HEK293T (cell line): ENCODE results near the gene KYNU.
"Not testable (repeated sequence)": the region's sequence is repeated elsewhere in the genome, so short reads cannot be mapped to it uniquely, and the experiment has no call there.

Experiments
- CTCF ChIA-PET: fragments of 350-600 bp; formaldehyde crosslinking; extraction: SDS; loops from one replicate; lab custom pipeline; 2021; ENCODE audit warnings: antibody characterized with exemption, inconsistent platforms; lab: Yijun Ruan, JAX
- POLR2A ChIA-PET: fragments of 350-600 bp; formaldehyde crosslinking; extraction: SDS; loops from one replicate; lab custom pipeline; 2020; ENCODE audit warnings: antibody characterized with exemption, inconsistent platforms; lab: Yijun Ruan, JAX
- DNase-seq: peaks from one replicate; pipeline ENCODE4 v3.0.0; 2012; ENCODE audit warnings: mixed read lengths; ENCODE audit errors: extremely low spot score
- ARNT ChIP-seq: fragments of 450-650 bp; IDR thresholded peaks from 2 replicates; pipeline ENCODE4 v1.6.1; 2017; ENCODE audit warnings: mild to moderate bottlenecking
- BHLHE40 ChIP-seq: fragments of 450-650 bp; IDR thresholded peaks from 2 replicates; pipeline ENCODE4 v1.6.1; 2016; ENCODE audit warnings: mild to moderate bottlenecking, moderate library complexity, borderline replicate concordance
- CTBP1 ChIP-seq: fragments of 450-650 bp; IDR thresholded peaks from 2 replicates; pipeline ENCODE4 v1.6.1; 2016; ENCODE audit warnings: borderline replicate concordance
- ELF4 ChIP-seq: fragments of 450-650 bp; IDR thresholded peaks from 2 replicates; pipeline ENCODE4 v1.6.1; 2017; ENCODE audit warnings: antibody characterized with exemption
- FOXA1 ChIP-seq: fragments of 450-650 bp; IDR thresholded peaks from 2 replicates; pipeline ENCODE4 v1.6.1; 2016; ENCODE audit warnings: mild to moderate bottlenecking
- FOXK2 ChIP-seq: fragments of 450-650 bp; IDR thresholded peaks from 2 replicates; pipeline ENCODE4 v1.6.1; 2016; ENCODE audit warnings: mild to moderate bottlenecking
- FOXM1 ChIP-seq: fragments of 450-650 bp; IDR thresholded peaks from 2 replicates; pipeline ENCODE4 v1.6.1; 2017; ENCODE audit warnings: mild to moderate bottlenecking, borderline replicate concordance
- HDGF ChIP-seq: fragments of 450-650 bp; IDR thresholded peaks from 2 replicates; pipeline ENCODE4 v1.6.1; 2017; ENCODE audit warnings: antibody characterized with exemption, borderline replicate concordance
- L3MBTL2 ChIP-seq: fragments of 450-650 bp; conservative IDR thresholded peaks from 2 replicates; pipeline ENCODE4 v1.6.1; 2016; ENCODE audit warnings: mild to moderate bottlenecking
- LEF1 ChIP-seq: fragments of 450-650 bp; IDR thresholded peaks from 2 replicates; pipeline ENCODE4 v1.6.1; 2017; ENCODE audit warnings: mild to moderate bottlenecking, borderline replicate concordance
- NFRKB ChIP-seq: fragments of 450-650 bp; IDR thresholded peaks from 2 replicates; pipeline ENCODE4 v1.6.1; 2016; ENCODE audit warnings: mild to moderate bottlenecking, moderate library complexity
- PKNOX1 ChIP-seq: fragments of 450-650 bp; IDR thresholded peaks from 2 replicates; pipeline ENCODE4 v1.6.1; 2016
- SP1 ChIP-seq: fragments of 450-650 bp; IDR thresholded peaks from 2 replicates; pipeline ENCODE4 v1.6.1; 2017
- SUZ12 ChIP-seq: fragments of 450-650 bp; IDR thresholded peaks from 2 replicates; pipeline ENCODE4 v1.6.1; 2016; ENCODE audit warnings: mild to moderate bottlenecking
- TARDBP ChIP-seq: fragments of 450-650 bp; IDR thresholded peaks from 2 replicates; pipeline ENCODE4 v1.6.1; 2016
- ZNF384 ChIP-seq: fragments of 450-650 bp; IDR thresholded peaks from 2 replicates; pipeline ENCODE4 v1.6.1; 2016

KYNU gene

GRCh38 chr2:143081616-143082015, 204.2 kb downstream of the KYNU start:
- no peak for TF ChIP-seq BHLHE40
- TF ChIP-seq PKNOX1: no peak
- no peak for TF ChIP-seq SP1
- TF ChIP-seq TARDBP: no peak
- TF ChIP-seq NFRKB: no peak
- no peak for TF ChIP-seq ZNF384
- ChIA-PET POLR2A (no interaction called here), CTCF (interaction anchor here (0.7 kb wide), 1 partner anchor 9 kb away, joined by 9 read pairs; no protein-coding TSS in a partner anchor)
- DNase-seq: no peak

GRCh38 chr2:143083636-143084035, 206.2 kb downstream of the KYNU start:
- ChIA-PET CTCF (no interaction called here), POLR2A (no interaction called here)
- no peak for TF ChIP-seq ELF4
- TF ChIP-seq FOXK2: no peak
- TF ChIP-seq BHLHE40: no peak
- TF ChIP-seq FOXA1: no peak
- TF ChIP-seq LEF1: no peak
- TF ChIP-seq HDGF: no peak
- no peak for TF ChIP-seq TARDBP
- no peak for TF ChIP-seq FOXM1
- TF ChIP-seq CTBP1: no peak
- TF ChIP-seq ARNT: no peak
- no peak for TF ChIP-seq NFRKB
- no peak for TF ChIP-seq SUZ12
- no peak for DNase-seq

DNA sequence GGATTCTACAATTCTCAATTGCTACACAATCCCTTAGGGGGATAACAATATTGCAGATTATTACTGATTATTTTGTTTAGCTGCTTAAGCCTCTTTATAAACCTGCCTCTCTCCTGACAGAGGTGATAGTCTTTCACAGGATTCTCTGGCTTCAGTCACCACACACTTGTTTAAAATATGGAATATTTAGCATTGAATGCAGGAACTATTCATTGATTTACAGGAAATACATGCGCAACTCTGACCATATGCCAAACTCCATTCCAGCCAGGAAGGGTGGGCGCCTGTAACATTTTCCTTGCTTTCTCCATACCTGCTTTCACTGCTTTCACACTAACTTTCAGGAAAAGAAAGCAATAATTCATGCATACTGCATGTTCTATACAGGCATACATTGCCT, 207.0 kb downstream of the KYNU start:
- ChIA-PET POLR2A (no interaction called here), CTCF (no interaction called here)
- TF ChIP-seq FOXM1: no peak
- TF ChIP-seq SP1: no peak
- no peak for TF ChIP-seq TARDBP
- no peak for TF ChIP-seq FOXA1
- no peak for TF ChIP-seq HDGF
- TF ChIP-seq ARNT: no peak
- TF ChIP-seq FOXK2: no peak
- TF ChIP-seq CTBP1: no peak
- TF ChIP-seq NFRKB: no peak
- no peak for TF ChIP-seq BHLHE40
- no peak for TF ChIP-seq LEF1
- TF ChIP-seq SUZ12: no peak
- no peak for TF ChIP-seq ZNF384
- no peak for TF ChIP-seq ELF4
- TF ChIP-seq PKNOX1: no peak
- no peak for DNase-seq

DNA sequence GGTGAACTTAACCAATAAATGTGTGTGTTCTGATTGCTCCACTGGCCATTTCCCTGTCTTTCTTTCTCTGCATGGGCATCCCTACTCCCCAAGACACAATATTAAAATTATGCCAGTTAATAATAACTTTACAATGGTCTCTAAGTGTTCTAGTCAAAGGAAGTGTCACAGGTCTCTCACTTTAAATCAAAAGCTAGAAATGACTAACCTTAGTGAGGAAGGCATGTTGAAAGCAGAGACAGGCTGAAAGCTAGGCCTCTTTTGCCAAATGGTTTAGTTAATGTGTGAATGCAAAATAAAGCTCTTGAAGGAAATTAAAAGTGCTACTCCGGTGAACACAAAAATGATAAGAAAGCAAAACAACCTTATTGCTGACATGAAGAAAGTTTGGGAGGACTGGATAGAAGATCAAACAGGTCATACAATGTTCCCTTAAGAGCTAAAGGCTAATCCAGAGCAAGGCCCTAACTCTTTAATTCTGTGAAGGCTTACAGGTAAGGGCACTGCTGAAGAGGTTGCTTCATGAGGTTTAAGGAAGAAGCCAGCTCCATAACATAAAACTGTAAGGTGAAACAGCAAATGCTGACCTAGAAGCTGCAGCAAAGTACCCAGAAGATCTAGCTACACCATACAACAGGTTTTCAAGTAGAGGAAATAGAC, 207.8 kb downstream of the KYNU start:
- no peak for DNase-seq
- ChIA-PET CTCF (interaction anchor here (0.9 kb wide), 1 partner anchor 199 kb away, joined by 3 read pairs; no protein-coding TSS in a partner anchor), POLR2A (no interaction called here)
- TF ChIP-seq SUZ12: no peak
- TF ChIP-seq L3MBTL2: no peak
- TF ChIP-seq ZNF384: no peak
- no peak for TF ChIP-seq SP1
- TF ChIP-seq CTBP1: no peak
- TF ChIP-seq FOXK2: no peak
- TF ChIP-seq HDGF: no peak
- TF ChIP-seq LEF1: no peak
- no peak for TF ChIP-seq BHLHE40
- TF ChIP-seq PKNOX1: no peak

DNA sequence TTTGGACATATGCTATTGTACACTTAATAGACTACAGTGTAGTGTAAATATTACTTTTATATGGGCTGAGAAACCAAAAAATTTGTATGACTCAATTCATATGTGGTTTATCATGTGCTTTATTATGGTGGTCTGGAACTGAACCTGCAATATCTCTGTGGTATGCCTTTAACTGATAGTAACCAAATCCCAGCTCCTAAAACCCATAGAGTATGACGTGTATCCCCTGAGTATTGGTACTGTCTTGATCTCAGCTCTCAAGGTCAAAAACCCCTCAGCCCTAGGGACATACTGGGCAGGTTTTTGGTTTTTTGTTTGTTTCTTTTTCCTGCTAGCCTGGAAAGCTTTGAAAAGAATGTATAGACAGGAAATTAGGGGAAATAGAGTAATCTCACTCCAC, 209.6 kb downstream of the KYNU start:
- POLR2A ChIA-PET: no interaction called here
- TF ChIP-seq HDGF (no peak), PKNOX1 (no peak), ELF4 (no peak), TARDBP (no peak), LEF1 (no peak), L3MBTL2 (no peak), SP1 (no peak), FOXM1 (no peak), ZNF384 (no peak), FOXA1 (no peak), FOXK2 (no peak), SUZ12 (no peak), NFRKB (no peak), BHLHE40 (no peak), ARNT (no peak)
- CTCF ChIA-PET: no interaction called here
- no peak for DNase-seq

DNA sequence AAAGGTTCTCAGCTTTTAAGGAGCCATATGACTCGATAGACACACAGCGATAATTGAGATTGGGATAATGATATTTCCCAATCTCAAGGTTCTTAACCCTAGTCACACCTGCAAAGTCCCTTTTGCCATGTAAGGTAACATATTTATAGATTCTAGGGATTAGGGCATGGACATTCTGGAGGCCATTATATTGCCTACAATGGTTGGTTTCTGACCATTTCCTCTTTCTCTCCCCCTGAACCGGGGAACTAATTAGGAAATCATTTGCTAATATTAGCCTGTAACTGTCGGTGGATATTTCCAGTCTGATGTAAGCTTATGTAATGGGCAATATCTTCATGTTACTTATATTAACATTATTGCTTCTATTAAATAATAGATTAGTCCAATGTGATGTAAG, 210.9 kb downstream of the KYNU start:
- DNase-seq: no peak
- no peak for TF ChIP-seq SP1
- no peak for TF ChIP-seq SUZ12
- no peak for TF ChIP-seq FOXA1
- no peak for TF ChIP-seq HDGF
- no peak for TF ChIP-seq TARDBP
- TF ChIP-seq BHLHE40: no peak
- no peak for TF ChIP-seq CTBP1
- TF ChIP-seq ELF4: no peak
- no peak for TF ChIP-seq NFRKB
- no peak for TF ChIP-seq FOXM1
- TF ChIP-seq L3MBTL2: no peak
- TF ChIP-seq ZNF384: no peak
- no peak for TF ChIP-seq FOXK2
- no peak for TF ChIP-seq LEF1
- no peak for TF ChIP-seq PKNOX1
- TF ChIP-seq ARNT: no peak
- ChIA-PET POLR2A (no interaction called here), CTCF (no interaction called here)

- DNase-seq, CTCF ChIA-PET, POLR2A ChIA-PET: not testable (repeated sequence)
Observed at GRCh38 chr2:143089520-143089919, 212.1 kb downstream of the KYNU start.
